Measurements from ENCODE around the gene ASB1.

Gene ASB1

GRCh38 chr2:238473014-238473413, 46.3 kb downstream of the ASB1 start:
- peaks cover 13% of the 10 kb centered on the region for H3K9me3 ChIP-seq (ENCODE audit: low read length)
- H3K4me3 ChIP-seq (ENCODE audit: low read depth, low read length, poor library complexity, severe bottlenecking) = no peak overlapping the region
- H3K9me2 ChIP-seq (ENCODE audit: low read depth, low read length) = no peaks in the 10 kb centered on the region
- TF ChIP-seq CTCF (IDR thresholded peaks at IDR 0.05; ENCODE audit: low read length) = no peak
- no peak for TF ChIP-seq EZH2 (IDR thresholded peaks at IDR 0.05; ENCODE audit: borderline replicate concordance, low read length)
- no peak overlapping the region for H2AFZ ChIP-seq (ENCODE audit: low read length)
- no peaks in the 10 kb centered on the region for H3K4me1 ChIP-seq (ENCODE audit: insufficient read depth, low read length, severe bottlenecking)
- H3F3A ChIP-seq (ENCODE audit: insufficient read depth, low read length) = no peaks in the 10 kb centered on the region
- H3K27ac ChIP-seq (ENCODE audit: low read depth, low read length, poor library complexity, severe bottlenecking) = no peak overlapping the region
- no peaks in the 10 kb centered on the region for H4K20me1 ChIP-seq (ENCODE audit: insufficient read depth, low read length)
- no peaks in the 10 kb centered on the region; the same call in 1 of the 2 replicates for H3K27me3 ChIP-seq (ENCODE audit: insufficient read depth, low read length)
- no peaks in the 10 kb centered on the region for H3K79me2 ChIP-seq (ENCODE audit: insufficient read depth, low read length)
- H3K4me2 ChIP-seq (ENCODE audit: low read length) = no peak overlapping the region
- H3K36me3 ChIP-seq (ENCODE audit: insufficient read depth, low read length) = no peaks in the 10 kb centered on the region; the same call in 1 of the 2 replicates
- H3K9ac ChIP-seq (ENCODE audit: low read length) = no peak overlapping the region

GRCh38 chr2:238473523-238473922, 46.8 kb downstream of the ASB1 start:
- no peaks in the 10 kb centered on the region for H3K79me2 ChIP-seq (ENCODE audit: insufficient read depth, low read length)
- peaks cover 13% of the 10 kb centered on the region for H3K9me3 ChIP-seq (ENCODE audit: low read length)
- H3K36me3 ChIP-seq (ENCODE audit: insufficient read depth, low read length) = no peaks in the 10 kb centered on the region; the same call in 1 of the 2 replicates
- no peak overlapping the region for H3K4me2 ChIP-seq (ENCODE audit: low read length)
- no peak overlapping the region for H2AFZ ChIP-seq (ENCODE audit: low read length)
- H3K27me3 ChIP-seq (ENCODE audit: insufficient read depth, low read length) = no peaks in the 10 kb centered on the region; the same call in 1 of the 2 replicates
- no peak overlapping the region for H3K9ac ChIP-seq (ENCODE audit: low read length)
- H3K4me1 ChIP-seq (ENCODE audit: insufficient read depth, low read length, severe bottlenecking) = no peaks in the 10 kb centered on the region
- no peak overlapping the region for H3K27ac ChIP-seq (ENCODE audit: low read depth, low read length, poor library complexity, severe bottlenecking)
- no peaks in the 10 kb centered on the region for H3K9me2 ChIP-seq (ENCODE audit: low read depth, low read length)
- H3F3A ChIP-seq (ENCODE audit: insufficient read depth, low read length) = no peaks in the 10 kb centered on the region
- H4K20me1 ChIP-seq (ENCODE audit: insufficient read depth, low read length) = no peaks in the 10 kb centered on the region
- TF ChIP-seq EZH2 (IDR thresholded peaks at IDR 0.05; ENCODE audit: borderline replicate concordance, low read length) = no peak
- TF ChIP-seq CTCF (IDR thresholded peaks at IDR 0.05; ENCODE audit: low read length) = no peak
- H3K4me3 ChIP-seq (ENCODE audit: low read depth, low read length, poor library complexity, severe bottlenecking) = no peak overlapping the region

GRCh38 chr2:238475034-238475433, 48.3 kb downstream of the ASB1 start:
- no peak overlapping the region for H2AFZ ChIP-seq (ENCODE audit: low read length)
- H3K9ac ChIP-seq (ENCODE audit: low read length) = no peak overlapping the region
- TF ChIP-seq CTCF (IDR thresholded peaks at IDR 0.05; ENCODE audit: low read length) = no peak
- no peak for TF ChIP-seq EZH2 (IDR thresholded peaks at IDR 0.05; ENCODE audit: borderline replicate concordance, low read length)
- H3K27ac ChIP-seq (ENCODE audit: low read depth, low read length, poor library complexity, severe bottlenecking) = no peak overlapping the region
- H3F3A ChIP-seq (ENCODE audit: insufficient read depth, low read length) = no peaks in the 10 kb centered on the region
- no peak overlapping the region for H3K4me3 ChIP-seq (ENCODE audit: low read depth, low read length, poor library complexity, severe bottlenecking)
- no peaks in the 10 kb centered on the region; the same call in 1 of the 2 replicates for H3K27me3 ChIP-seq (ENCODE audit: insufficient read depth, low read length)
- no peaks in the 10 kb centered on the region for H3K36me3 ChIP-seq (ENCODE audit: insufficient read depth, low read length)
- H3K9me3 ChIP-seq (ENCODE audit: low read length) = peaks cover 11% of the 10 kb centered on the region
- H4K20me1 ChIP-seq (ENCODE audit: insufficient read depth, low read length) = no peaks in the 10 kb centered on the region
- H3K79me2 ChIP-seq (ENCODE audit: insufficient read depth, low read length) = no peaks in the 10 kb centered on the region
- H3K9me2 ChIP-seq (ENCODE audit: low read depth, low read length) = no peaks in the 10 kb centered on the region
- no peak overlapping the region for H3K4me2 ChIP-seq (ENCODE audit: low read length)
- H3K4me1 ChIP-seq (ENCODE audit: insufficient read depth, low read length, severe bottlenecking) = no peaks in the 10 kb centered on the region

Data from OCI-LY1 (cell line).